Activated CD4-positive, alpha-beta T cell treated with anti-CD3 and anti-CD28 coated beads for 36 hours (primary cell): ENCODE data around the gene ANKRD13C. TPM values are rescaled to one million over a fixed set of nuclear protein-coding genes. Genes with fewer than 3 reads are reported as not detected.

Source experiments
- ATAC-seq: fragments of 200-7000 bp; cut with Tn5 transposase; one replicate; pipeline ENCODE4 v1.10.0; 2021; ENCODE audit warnings: mild to moderate bottlenecking, moderate library complexity
- CTCF ChIA-PET: fragments of 350-600 bp; sonication (Branson Sonifier 250); formaldehyde crosslinking; loops from one replicate; lab custom pipeline; 2021; ENCODE audit warnings: antibody characterized with exemption; lab: Charles Lee
- POLR2A ChIA-PET: fragments of 350-600 bp; sonication (Branson Sonifier 250); formaldehyde crosslinking; loops from one replicate; lab custom pipeline; 2021; ENCODE audit warnings: antibody characterized with exemption, inconsistent platforms; lab: Charles Lee
- DNase-seq: peaks from one replicate; pipeline ENCODE4 v3.0.0-alpha.2; 2020
- H3K27ac Mint-ChIP-seq: one replicate; pipeline ENCODE4 v1.8.0; 2021; ENCODE audit warnings: mixed read lengths
- H3K27me3 Mint-ChIP-seq: one replicate; pipeline ENCODE4 v1.8.0; 2021; ENCODE audit warnings: mixed read lengths
- H3K36me3 Mint-ChIP-seq: one replicate; pipeline ENCODE4 v1.8.0; 2021; ENCODE audit warnings: low read depth, mixed read lengths
- H3K4me1 Mint-ChIP-seq: one replicate; pipeline ENCODE4 v1.8.0; 2021; ENCODE audit warnings: mixed read lengths
- H3K4me3 Mint-ChIP-seq: one replicate; pipeline ENCODE4 v1.8.0; 2021; ENCODE audit warnings: mild to moderate bottlenecking, moderate library complexity, mixed read lengths
- H3K9me3 Mint-ChIP-seq: one replicate; pipeline ENCODE4 v1.8.0; 2021; ENCODE audit warnings: low read depth, mixed read lengths
- intact Hi-C, 2 experiments: fragments of 100-400 bp; cut with DNase I in 1 of 2; cut with micrococcal nuclease in 1 of 2; formaldehyde crosslinking; loops; one replicate each; pipeline versions ENCODE4 v1.14.2 to v1.15.1; 2022 to 2024; cut with DNase I, micrococcal nuclease
- total RNA-seq, 2 experiments: library from RNA; stranded (reverse); gene quantifications; one replicate each; pipeline ENCODE4 v1.2.3, GENCODE V29; 2021

ANKRD13C gene
- total RNA-seq, 2 experiments from 2014 or later = 13.9 TPM

GRCh38 chr1:70247122-70247521 is 107.4 kb downstream of the ANKRD13C start:
- POLR2A ChIA-PET = interaction anchor here (0.6 kb wide), 2 partner anchors 16 to 26 kb away, joined by 7 to 8 read pairs; partner anchors contain the start of gene SRSF11

DNA sequence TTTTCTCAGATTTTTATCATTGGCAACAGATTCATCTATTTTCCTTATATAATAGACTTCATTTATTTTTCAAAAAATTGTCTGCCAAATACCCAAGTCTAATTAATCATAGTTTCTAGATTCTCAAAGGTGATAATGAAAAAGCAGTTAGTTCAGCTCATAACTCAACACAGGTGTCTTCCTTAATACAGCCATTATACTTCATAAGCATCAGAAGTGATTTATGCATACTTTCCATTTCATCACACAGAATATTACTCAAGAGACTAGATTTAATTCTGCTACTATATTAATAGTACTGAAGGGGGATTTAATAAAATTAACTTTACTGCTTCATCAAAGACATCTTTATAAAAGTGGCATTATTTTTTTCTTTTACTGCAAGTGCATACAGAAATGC is 114.6 kb downstream of the ANKRD13C start:
- peaks cover 52% of the 10 kb centered on the region for H3K36me3 Mint-ChIP-seq
- DNase-seq (no peak), ATAC-seq (no peak)
- ChIA-PET CTCF (no interaction called here), POLR2A (no interaction called here)
- H3K4me3 Mint-ChIP-seq = no peak overlapping the region
- H3K27me3 Mint-ChIP-seq = no peaks in the 10 kb centered on the region
- no peak overlapping the region for H3K27ac Mint-ChIP-seq
- peaks cover 3% of the 10 kb centered on the region for H3K4me1 Mint-ChIP-seq
- intact Hi-C loops = no loop called here
- no peaks in the 10 kb centered on the region for H3K9me3 Mint-ChIP-seq

More at GRCh38 chr1:70247122-70247521, 107.4 kb downstream of the ANKRD13C start:
- Mint-ChIP-seq H3K4me3 (no peak overlapping the region), H3K36me3 (peaks cover 70% of the 10 kb centered on the region), H3K9me3 (no peaks in the 10 kb centered on the region), H3K27me3 (no peaks in the 10 kb centered on the region), H3K27ac (peak overlapping the region; percentile 4), H3K4me1 (peaks cover 22% of the 10 kb centered on the region)
- DNase-seq = no peak
- CTCF ChIA-PET = interaction anchor here (0.5 kb wide), 1 partner anchor 26 kb away, joined by 3 read pairs; the partner anchor contains the start of gene SRSF11
- no peak for ATAC-seq
- intact Hi-C loops = no loop called here

- ChIA-PET CTCF (interaction anchor here (0.7 to 0.8 kb wide), 3 partner anchors 16 to 43 kb away, joined by 3 to 5 read pairs (median 3); no protein-coding TSS in a partner anchor), POLR2A (interaction anchor here (0.7 to 2.6 kb wide), 2 partner anchors 14 to 177 kb away, joined by 3 to 11 read pairs; partner anchors contain the start of gene SRSF11)
- H3K27me3 Mint-ChIP-seq = no peaks in the 10 kb centered on the region
- no peak for ATAC-seq
- no peak for DNase-seq
- H3K36me3 Mint-ChIP-seq = peaks cover 65% of the 10 kb centered on the region
- peak overlapping the region; percentile 14 for H3K27ac Mint-ChIP-seq
- intact Hi-C loops = no loop called here
- H3K4me3 Mint-ChIP-seq = no peak overlapping the region
- H3K9me3 Mint-ChIP-seq = no peaks in the 10 kb centered on the region
- H3K4me1 Mint-ChIP-seq = peaks cover 5% of the 10 kb centered on the region
These were observed 119.8 kb downstream of the ANKRD13C start for GRCh38 chr1:70234733-70235132.

- POLR2A ChIA-PET = interaction anchor here (0.6 kb wide), 1 partner anchor 40 kb away, joined by 10 read pairs; no protein-coding TSS in a partner anchor
- no peaks in the 10 kb centered on the region for H3K9me3 Mint-ChIP-seq
These were observed 123.0 kb downstream of the ANKRD13C start for GRCh38 chr1:70231475-70231874.

DNA sequence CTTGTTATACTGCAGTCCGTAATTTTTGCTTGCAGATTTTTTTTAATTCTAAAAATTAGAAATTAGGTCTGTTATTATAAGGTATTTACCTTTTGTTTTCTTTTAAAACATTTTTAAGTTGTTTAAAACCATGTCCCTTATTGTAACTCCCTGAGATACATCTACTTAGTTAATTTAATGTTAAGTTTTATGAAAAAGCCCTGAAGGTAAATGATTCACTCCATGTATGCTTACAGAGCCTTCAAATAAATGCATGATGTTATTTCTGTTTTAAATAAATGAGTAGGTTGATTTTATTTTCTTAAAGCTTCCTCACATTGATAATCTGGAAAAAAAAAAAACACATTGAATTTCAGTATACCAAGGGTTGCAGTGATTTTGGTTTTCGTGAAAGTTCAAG is 125.9 kb downstream of the ANKRD13C start:
- Mint-ChIP-seq H3K4me3 (no peak overlapping the region), H3K36me3 (peaks cover 62% of the 10 kb centered on the region)
- POLR2A ChIA-PET = no interaction called here

More at GRCh38 chr1:70231475-70231874, 123.0 kb downstream of the ANKRD13C start:
- H3K27ac Mint-ChIP-seq = no peak overlapping the region
- CTCF ChIA-PET = interaction anchor here (0.6 to 1.5 kb wide), 3 partner anchors 29 to 270 kb away, joined by 3 read pairs; no protein-coding TSS in a partner anchor
- no peaks in the 10 kb centered on the region for H3K27me3 Mint-ChIP-seq
- peaks cover 18% of the 10 kb centered on the region for H3K4me1 Mint-ChIP-seq
- H3K36me3 Mint-ChIP-seq = peaks cover 66% of the 10 kb centered on the region
- ATAC-seq (no peak), DNase-seq (no peak)
- intact Hi-C loops = no loop called here
- no peak overlapping the region for H3K4me3 Mint-ChIP-seq

GRCh38 chr1:70227439-70227838 is 127.1 kb downstream of the ANKRD13C start:
- intact Hi-C loops = loop anchor here in 1 of 2 experiments (1.0 kb wide), 1 partner anchor 19 kb away; no protein-coding TSS in a partner anchor
- Mint-ChIP-seq H3K27ac (peak overlapping the region; percentile 47), H3K9me3 (no peaks in the 10 kb centered on the region), H3K27me3 (no peaks in the 10 kb centered on the region), H3K4me1 (peaks cover 40% of the 10 kb centered on the region), H3K4me3 (no peak overlapping the region), H3K36me3 (peaks cover 59% of the 10 kb centered on the region)
- no peak for ATAC-seq
- POLR2A ChIA-PET = interaction anchor here (0.6 kb wide), 1 partner anchor 850 kb away, joined by 3 read pairs; no protein-coding TSS in a partner anchor
- DNase-seq = no peak
- CTCF ChIA-PET = no interaction called here

More for the DNA sequence above, 125.9 kb downstream of the ANKRD13C start:
- CTCF ChIA-PET = interaction anchor here (0.8 to 0.9 kb wide), 2 partner anchors 10 to 12 kb away, joined by 3 read pairs; no protein-coding TSS in a partner anchor
- intact Hi-C loops = no loop called here
- Mint-ChIP-seq H3K9me3 (no peaks in the 10 kb centered on the region), H3K4me1 (peaks cover 30% of the 10 kb centered on the region), H3K27me3 (no peaks in the 10 kb centered on the region), H3K27ac (no peak overlapping the region)
- DNase-seq = no peak
- no peak for ATAC-seq

GRCh38 chr1:70224954-70225353 is 129.6 kb downstream of the ANKRD13C start:
- Mint-ChIP-seq H3K9me3 (no peaks in the 10 kb centered on the region), H3K27me3 (no peaks in the 10 kb centered on the region), H3K4me3 (no peak overlapping the region), H3K27ac (peak overlapping the region; percentile 28), H3K4me1 (peaks cover 44% of the 10 kb centered on the region), H3K36me3 (peaks cover 48% of the 10 kb centered on the region)
- ChIA-PET POLR2A (no interaction called here), CTCF (no interaction called here)
- intact Hi-C loops = loop anchor here in 1 of 2 experiments (5.0 kb wide), 2 partner anchors 127 to 187 kb away; partner anchors contain the start of genes ANKRD13C and CTH
- ATAC-seq = no peak
- no peak for DNase-seq

GRCh38 chr1:70222716-70223235 is 131.7 kb downstream of the ANKRD13C start:
- intact Hi-C loops = loop anchor here in 1 of 2 experiments (5.0 kb wide), 2 partner anchors 130 to 190 kb away; partner anchors contain the start of genes ANKRD13C and CTH
- no peak for ATAC-seq
- ChIA-PET POLR2A (interaction anchor here (0.9 kb wide), 1 partner anchor 11 kb away, joined by 3 read pairs; no protein-coding TSS in a partner anchor), CTCF (interaction anchor here (0.7 to 1.2 kb wide), 2 partner anchors 11 to 21 kb away, joined by 4 read pairs; no protein-coding TSS in a partner anchor)
- peak overlapping the region; percentile 98 for H3K27ac Mint-ChIP-seq
- no peak for DNase-seq
- H3K4me1 Mint-ChIP-seq = peaks cover 46% of the 10 kb centered on the region
- peaks cover 37% of the 10 kb centered on the region for H3K36me3 Mint-ChIP-seq
- no peaks in the 10 kb centered on the region for H3K9me3 Mint-ChIP-seq
- H3K4me3 Mint-ChIP-seq = peak overlapping the region; percentile 95
- H3K27me3 Mint-ChIP-seq = no peaks in the 10 kb centered on the region

- CTCF ChIA-PET = interaction anchor here (0.6 to 2.2 kb wide), 7 partner anchors 11 to 92 kb away, joined by 3 to 9 read pairs (median 4); no protein-coding TSS in a partner anchor
These were observed 133.0 kb downstream of the ANKRD13C start, which contains the start of gene SRSF11 for GRCh38 chr1:70221238-70222121. SRSF11 (plus strand) TSS chr1:70221380; CDS start chr1:70221637, 257 bp downstream.

GRCh38 chr1:70220517-70221237 is 133.8 kb downstream of the ANKRD13C start:
- intact Hi-C loops = loop anchor here (1.0 to 5.0 kb wide), 6 partner anchors 15 to 861 kb away; partner anchors contain the start of genes ANKRD13C (in 2 of the 2), CTH (in 2 of the 2), LRRC40 (in 2 of the 2) and ZRANB2 (in 1 of the 2)
- H3K4me1 Mint-ChIP-seq = peaks cover 35% of the 10 kb centered on the region
- H3K9me3 Mint-ChIP-seq = no peaks in the 10 kb centered on the region
- H3K36me3 Mint-ChIP-seq = peaks cover 37% of the 10 kb centered on the region
- ChIA-PET POLR2A (interaction anchor here (0.7 to 2.3 kb wide), 7 partner anchors 11 to 191 kb away, joined by 4 to 17 read pairs (median 11); partner anchors contain the start of genes ANKRD13C, CTH and LRRC40), CTCF (interaction anchor here (0.6 to 2.2 kb wide), 7 partner anchors 10 to 89 kb away, joined by 3 to 9 read pairs (median 4); no protein-coding TSS in a partner anchor)
- H3K4me3 Mint-ChIP-seq = peak overlapping the region; percentile 95
- H3K27ac Mint-ChIP-seq = peak overlapping the region; percentile 98
- no peaks in the 10 kb centered on the region for H3K27me3 Mint-ChIP-seq
- ATAC-seq = no peak
- DNase-seq = no peak

More at GRCh38 chr1:70221238-70222121, 133.0 kb downstream of the ANKRD13C start, which contains the start of gene SRSF11:
- Mint-ChIP-seq H3K9me3 (no peaks in the 10 kb centered on the region), H3K27me3 (no peaks in the 10 kb centered on the region), H3K4me1 (peaks cover 36% of the 10 kb centered on the region), H3K27ac (peak within 1 kb of the TSS; percentile 98), H3K36me3 (peaks cover 37% of the 10 kb centered on the region), H3K4me3 (peak within 1 kb of the TSS; percentile 95)
- ATAC-seq (peak; percentile 94), DNase-seq (peak; percentile 99)
- intact Hi-C loops = loop anchor here (1.0 to 5.0 kb wide), 6 partner anchors 16 to 860 kb away; partner anchors contain the start of genes ANKRD13C (in 2 of the 2), CTH (in 2 of the 2), LRRC40 (in 2 of the 2) and ZRANB2 (in 1 of the 2)
- POLR2A ChIA-PET = interaction anchor here (0.6 to 2.3 kb wide), 9 partner anchors 9 to 190 kb away, joined by 4 to 17 read pairs (median 7); partner anchors contain the start of genes ANKRD13C, CTH and LRRC40
